MCF 10A (cell line): Measurements from ENCODE around the gene GABARAPL2. TPM values are rescaled to one million over a fixed set of nuclear protein-coding genes. Genes with fewer than 3 reads are reported as not detected.

Experiments used
- BruUV-seq: library from RNA; stranded (reverse); fragments of 400-500 nt; replicated peaks from 2 replicates; lab custom pipeline; 2021; lab: Mats Ljungman, UMichigan
- CTCF ChIA-PET: fragments of 300-600 bp; sonication (Branson Sonifier 250); formaldehyde crosslinking; extraction: SDS; loops from one replicate; lab custom pipeline; 2021; ENCODE audit warnings: antibody characterized with exemption, inconsistent platforms; lab: Yijun Ruan, JAX
- POLR2A ChIA-PET: fragments of 300-600, 350-650 bp; sonication (Branson Sonifier 250); formaldehyde crosslinking; extraction: SDS; loops from one replicate; lab custom pipeline; 2020; ENCODE audit warnings: antibody characterized with exemption, inconsistent platforms; lab: Yijun Ruan, JAX
- DNase-seq: peaks from one replicate; pipeline ENCODE4 v3.0.0-alpha.2; 2018; ENCODE audit not compliant: unreplicated experiment
- H3K27ac Mint-ChIP-seq: one replicate; pipeline ENCODE4 v1.8.0; 2022; ENCODE audit warnings: mild to moderate bottlenecking, low read depth, mixed read lengths; ENCODE audit not compliant: unreplicated experiment
- H3K27me3 Mint-ChIP-seq: one replicate; pipeline ENCODE4 v1.8.0; 2022; ENCODE audit warnings: mixed read lengths; ENCODE audit not compliant: insufficient read depth, unreplicated experiment
- H3K36me3 Mint-ChIP-seq: one replicate; pipeline ENCODE4 v1.8.0; 2022; ENCODE audit warnings: mild to moderate bottlenecking, moderate library complexity, mixed read lengths; ENCODE audit not compliant: insufficient read depth, unreplicated experiment
- H3K4me1 Mint-ChIP-seq: one replicate; pipeline ENCODE4 v1.8.0; 2022; ENCODE audit warnings: mixed read lengths; ENCODE audit not compliant: insufficient read depth, unreplicated experiment
- H3K4me3 Mint-ChIP-seq: one replicate; pipeline ENCODE4 v1.8.0; 2022; ENCODE audit warnings: mild to moderate bottlenecking, moderate library complexity, mixed read lengths; ENCODE audit not compliant: unreplicated experiment
- H3K9me3 Mint-ChIP-seq: one replicate; pipeline ENCODE4 v1.8.0; 2022; ENCODE audit warnings: mixed read lengths; ENCODE audit not compliant: unreplicated experiment
- CTCF ChIP-seq: fragments of 200-600 bp; IDR thresholded peaks from one replicate; pipeline ENCODE4 v1.8.0; 2022; ENCODE audit warnings: antibody characterized with exemption, mild to moderate bottlenecking; ENCODE audit not compliant: unreplicated experiment
- intact Hi-C: fragments of 100-400 bp; cut with micrococcal nuclease; formaldehyde crosslinking; loops from 2 replicates; pipeline ENCODE4 v1.14.1; 2022
- total RNA-seq: library from RNA; stranded (reverse); gene quantifications from 2 replicates; pipeline ENCODE4 v1.2.3, GENCODE V29; 2022

The GABARAPL2 gene
- total RNA-seq, 1 experiment from 2014 or later, result 61.5 TPM

GRCh38 chr16:75578212-75578611 is 12.0 kb downstream of the GABARAPL2 start:
- intact Hi-C loops, result no loop called here
- POLR2A ChIA-PET, result interaction anchor here (0.6 to 6.6 kb wide), 3 partner anchors 11 to 1290 kb away, joined by 3 to 34 read pairs (median 3); partner anchors contain the start of gene GABARAPL2
- BruUV-seq, result no TSS peak
- Mint-ChIP-seq H3K4me3 (no peak overlapping the region), H3K27me3 (no peaks in the 10 kb centered on the region), H3K27ac (no peak overlapping the region), H3K9me3 (no peaks in the 10 kb centered on the region), H3K4me1 (no peaks in the 10 kb centered on the region), H3K36me3 (peaks cover 62% of the 10 kb centered on the region)
- no peak for TF ChIP-seq CTCF
- CTCF ChIA-PET, result interaction anchor here (0.6 to 1.0 kb wide), 2 partner anchors 113 to 123 kb away, joined by 3 read pairs; no protein-coding TSS in a partner anchor
- DNase-seq, result no peak

- no peaks in the 10 kb centered on the region for H3K4me1 Mint-ChIP-seq
- H3K27ac Mint-ChIP-seq, result no peak overlapping the region
- TF ChIP-seq CTCF, result no peak
- ChIA-PET POLR2A (interaction anchor here (0.6 to 6.6 kb wide), 3 partner anchors 12 to 1290 kb away, joined by 3 to 34 read pairs (median 3); partner anchors contain the start of gene GABARAPL2), CTCF (interaction anchor here (1.0 kb wide), 1 partner anchor 12 kb away, joined by 3 read pairs; no protein-coding TSS in a partner anchor)
- BruUV-seq, result no TSS peak
- H3K36me3 Mint-ChIP-seq, result peaks cover 62% of the 10 kb centered on the region
- no peaks in the 10 kb centered on the region for H3K9me3 Mint-ChIP-seq
- no peaks in the 10 kb centered on the region for H3K27me3 Mint-ChIP-seq
- intact Hi-C loops, result no loop called here
- DNase-seq, result no peak
- H3K4me3 Mint-ChIP-seq, result no peak overlapping the region
Measured at GRCh38 chr16:75578725-75579124, 12.5 kb downstream of the GABARAPL2 start.

- H3K4me1 Mint-ChIP-seq, result no peaks in the 10 kb centered on the region
- peaks cover 58% of the 10 kb centered on the region for H3K36me3 Mint-ChIP-seq
- intact Hi-C loops, result no loop called here
- no TSS peak for BruUV-seq
- CTCF ChIA-PET, result interaction anchor here (0.7 to 1.0 kb wide), 2 partner anchors 13 to 114 kb away, joined by 3 to 4 read pairs; no protein-coding TSS in a partner anchor
- no peak for DNase-seq
- H3K9me3 Mint-ChIP-seq, result no peaks in the 10 kb centered on the region
- no peak for TF ChIP-seq CTCF
- no peak overlapping the region for H3K4me3 Mint-ChIP-seq
- POLR2A ChIA-PET, result interaction anchor here (0.9 to 6.6 kb wide), 2 partner anchors 12 to 62 kb away, joined by 3 to 34 read pairs; partner anchors contain the start of gene GABARAPL2
- H3K27me3 Mint-ChIP-seq, result no peaks in the 10 kb centered on the region
- H3K27ac Mint-ChIP-seq, result no peak overlapping the region
Measured at GRCh38 chr16:75579281-75579834, 13.2 kb downstream of the GABARAPL2 start.

- no peaks in the 10 kb centered on the region for H3K4me1 Mint-ChIP-seq
- peak overlapping the region; percentile 3 for H3K27ac Mint-ChIP-seq
- no peak for TF ChIP-seq CTCF
- POLR2A ChIA-PET, result interaction anchor here (0.8 to 1.0 kb wide), 3 partner anchors 10 to 17 kb away, joined by 3 to 7 read pairs (median 3); no protein-coding TSS in a partner anchor
- DNase-seq, result no peak
- intact Hi-C loops, result no loop called here
- no TSS peak for BruUV-seq
- CTCF ChIA-PET, result interaction anchor here (0.7 kb wide), 2 partner anchors 107 to 112 kb away, joined by 3 read pairs; no protein-coding TSS in a partner anchor
- H3K36me3 Mint-ChIP-seq, result peaks cover 28% of the 10 kb centered on the region
- no peak overlapping the region for H3K4me3 Mint-ChIP-seq
- no peaks in the 10 kb centered on the region for H3K27me3 Mint-ChIP-seq
- no peaks in the 10 kb centered on the region for H3K9me3 Mint-ChIP-seq
Measured at GRCh38 chr16:75584108-75584507, 17.9 kb downstream of the GABARAPL2 start.
